Neural cell (in vitro differentiated cells): ENCODE measurements around the gene GIMAP4. TPM values are rescaled to one million over a fixed set of nuclear protein-coding genes. Genes with fewer than 3 reads are reported as not detected.

Experiments
- H2AFZ ChIP-seq: fragments of 200-600, 300-800 bp; sonication (generic), shearing (Covaris generic); 2 replicates; pipeline ENCODE4 v1.6.0; 2014; ENCODE audit warnings: low read depth, mild to moderate bottlenecking, antibody characterized with exemption, low read length, moderate library complexity
- H3F3A ChIP-seq: fragments of 200-600 bp; shearing (Covaris generic); 2 replicates; pipeline ENCODE4 v1.6.1; 2016; ENCODE audit warnings: mild to moderate bottlenecking, moderate library complexity, mixed read lengths, antibody characterized with exemption, low read length; ENCODE audit not compliant: insufficient read depth, poor library complexity, severe bottlenecking
- H3K27ac ChIP-seq: fragments of 200-600, 300-800 bp; sonication (generic), shearing (Covaris generic); 2 replicates; pipeline ENCODE4 v1.5.1; 2014; ENCODE audit warnings: mild to moderate bottlenecking, low read length, moderate library complexity
- H3K27me3 ChIP-seq: fragments of 300-800, 200-600 bp; sonication (generic), shearing (Covaris generic); 2 replicates; pipeline ENCODE4 v1.6.0; 2014; ENCODE audit warnings: mild to moderate bottlenecking, low read depth, low read length, moderate library complexity; ENCODE audit not compliant: insufficient read depth
- H3K36me3 ChIP-seq: fragments of 300-800, 200-600 bp; sonication (generic), shearing (Covaris generic); 2 replicates; pipeline ENCODE4 v1.5.1; 2014; ENCODE audit warnings: mild to moderate bottlenecking, antibody characterized with exemption, low read length, moderate library complexity; ENCODE audit not compliant: insufficient read depth
- H3K4me2 ChIP-seq: fragments of 300-800, 200-600 bp; sonication (generic), shearing (Covaris generic); 2 replicates; pipeline ENCODE4 v1.6.0; 2014; ENCODE audit warnings: mild to moderate bottlenecking, low read length
- H3K4me3 ChIP-seq: fragments of 300-800, 200-600 bp; sonication (generic), shearing (Covaris generic); 2 replicates; pipeline ENCODE4 v1.5.1; 2014; ENCODE audit warnings: mild to moderate bottlenecking, low read length, moderate library complexity
- H3K79me2 ChIP-seq: fragments of 200-600 bp; shearing (Covaris generic); replicated peaks from 2 replicates; pipeline ENCODE4 v1.6.0; 2014; ENCODE audit warnings: mild to moderate bottlenecking, low read length, moderate library complexity; ENCODE audit not compliant: insufficient read depth
- H3K9ac ChIP-seq: fragments of 300-800, 200-600 bp; sonication (generic), shearing (Covaris generic); 2 replicates; pipeline ENCODE4 v1.6.1; 2016; ENCODE audit warnings: mild to moderate bottlenecking, low read length, mixed read lengths
- H3K9me2 ChIP-seq: fragments of 200-600 bp; shearing (Covaris generic); 2 replicates; pipeline ENCODE4 v1.6.1; 2016; ENCODE audit warnings: mild to moderate bottlenecking, low read length, mixed read lengths; ENCODE audit not compliant: insufficient read depth
- H3K9me3 ChIP-seq: fragments of 200-600, 300-800 bp; sonication (generic), shearing (Covaris generic); 2 replicates; pipeline ENCODE4 v1.6.1; 2016; ENCODE audit warnings: mild to moderate bottlenecking, mixed run types, low read length, moderate library complexity, mixed read lengths
- H4K20me1 ChIP-seq: fragments of 200-600 bp; shearing (Covaris generic); 2 replicates; pipeline ENCODE4 v1.6.1; 2016; ENCODE audit warnings: mild to moderate bottlenecking, mixed run types; ENCODE audit not compliant: insufficient read depth
- EP300 ChIP-seq: fragments of 450-650 bp; conservative IDR thresholded peaks from 2 replicates; pipeline ENCODE4 v1.6.1; 2014; ENCODE audit warnings: antibody characterized with exemption, mild to moderate bottlenecking, moderate library complexity; ENCODE audit not compliant: poor library complexity, severe bottlenecking
- EZH2 ChIP-seq: fragments of 200-600, 300-800 bp; shearing (Covaris generic), sonication (generic); IDR thresholded peaks from 2 replicates; pipeline ENCODE4 v1.6.1; 2014; ENCODE audit warnings: antibody characterized with exemption, low read length, borderline replicate concordance, mild to moderate bottlenecking; ENCODE audit not compliant: insufficient read depth, poor library complexity, severe bottlenecking
- MXI1 ChIP-seq: fragments of 450-650 bp; conservative IDR thresholded peaks from 2 replicates; pipeline ENCODE4 v1.6.1; 2014; ENCODE audit warnings: antibody characterized with exemption, mild to moderate bottlenecking; ENCODE audit not compliant: poor library complexity, severe bottlenecking
- POLR2AphosphoS5 ChIP-seq: IDR thresholded peaks from 2 replicates; pipeline ENCODE4 v1.6.1; 2012
- RAD21 ChIP-seq: fragments of 450-650 bp; conservative IDR thresholded peaks from 2 replicates; pipeline ENCODE4 v1.6.1; 2014; ENCODE audit warnings: antibody characterized with exemption, mild to moderate bottlenecking, moderate library complexity
- SMC3 ChIP-seq: fragments of 450-650 bp; conservative IDR thresholded peaks from 2 replicates; pipeline ENCODE4 v1.6.1; 2014; ENCODE audit warnings: antibody characterized with exemption, mild to moderate bottlenecking, moderate library complexity; ENCODE audit not compliant: poor library complexity
- TAF1 ChIP-seq: IDR thresholded peaks from 2 replicates; pipeline ENCODE4 v1.6.1; 2012; ENCODE audit warnings: low read depth
- polyA plus RNA-seq: library from polyadenylated mRNA; depleted of rRNA; stranded (reverse); fragments of >200 nt; gene quantifications from 2 replicates; pipeline ENCODE4 v1.2.3, GENCODE V29; 2014
- TF ChIP-seq, protein P1 (sequence below): fragments of 450-650 bp; IDR thresholded peaks from 2 replicates; pipeline ENCODE4 v1.5.1; 2014; ENCODE audit warnings: antibody characterized with exemption, mild to moderate bottlenecking, moderate library complexity; ENCODE audit not compliant: poor library complexity, severe bottlenecking
- TF ChIP-seq, protein P2 (sequence below): IDR thresholded peaks from 2 replicates; pipeline ENCODE4 v1.6.1; 2012; ENCODE audit warnings: borderline replicate concordance

GIMAP4 gene
- polyA plus RNA-seq, 1 donor from 2014 or later: not detected

DNA sequence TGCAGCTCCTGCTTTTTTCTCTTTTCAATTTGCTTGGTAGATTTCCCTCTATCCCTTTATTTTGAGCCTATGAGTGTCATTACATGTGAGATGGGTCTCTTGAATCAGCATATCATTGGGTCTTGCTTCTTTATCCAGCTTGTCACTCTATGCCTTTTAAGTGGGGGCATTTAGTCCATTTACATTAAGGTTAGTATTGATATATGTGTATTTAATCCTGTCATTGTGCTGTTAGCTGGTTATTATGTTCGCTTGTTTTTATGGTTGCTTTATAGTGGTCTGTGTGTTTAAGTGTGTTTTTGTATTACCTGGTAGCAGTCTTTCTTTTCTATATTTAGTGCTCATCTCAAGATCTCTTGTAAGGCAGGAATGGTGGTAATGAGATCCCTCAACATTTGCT, 35.5 kb upstream of the GIMAP4 start:
- Histone ChIP-seq H3K9me2 (no peaks in the 10 kb centered on the region), H2AFZ (no peak overlapping the region), H3F3A (no peaks in the 10 kb centered on the region), H3K9me3 (no peaks in the 10 kb centered on the region), H4K20me1 (no peaks in the 10 kb centered on the region), H3K4me2 (no peak overlapping the region), H3K9ac (no peak overlapping the region), H3K27ac (no peak overlapping the region), H3K36me3 (no peaks in the 10 kb centered on the region), H3K27me3 (no peaks in the 10 kb centered on the region), H3K79me2 (no peaks in the 10 kb centered on the region), H3K4me3 (no peak overlapping the region)
- no peak for TF ChIP-seq EZH2
- TF ChIP-seq EP300: no peak
- TF ChIP-seq, protein P1, sequence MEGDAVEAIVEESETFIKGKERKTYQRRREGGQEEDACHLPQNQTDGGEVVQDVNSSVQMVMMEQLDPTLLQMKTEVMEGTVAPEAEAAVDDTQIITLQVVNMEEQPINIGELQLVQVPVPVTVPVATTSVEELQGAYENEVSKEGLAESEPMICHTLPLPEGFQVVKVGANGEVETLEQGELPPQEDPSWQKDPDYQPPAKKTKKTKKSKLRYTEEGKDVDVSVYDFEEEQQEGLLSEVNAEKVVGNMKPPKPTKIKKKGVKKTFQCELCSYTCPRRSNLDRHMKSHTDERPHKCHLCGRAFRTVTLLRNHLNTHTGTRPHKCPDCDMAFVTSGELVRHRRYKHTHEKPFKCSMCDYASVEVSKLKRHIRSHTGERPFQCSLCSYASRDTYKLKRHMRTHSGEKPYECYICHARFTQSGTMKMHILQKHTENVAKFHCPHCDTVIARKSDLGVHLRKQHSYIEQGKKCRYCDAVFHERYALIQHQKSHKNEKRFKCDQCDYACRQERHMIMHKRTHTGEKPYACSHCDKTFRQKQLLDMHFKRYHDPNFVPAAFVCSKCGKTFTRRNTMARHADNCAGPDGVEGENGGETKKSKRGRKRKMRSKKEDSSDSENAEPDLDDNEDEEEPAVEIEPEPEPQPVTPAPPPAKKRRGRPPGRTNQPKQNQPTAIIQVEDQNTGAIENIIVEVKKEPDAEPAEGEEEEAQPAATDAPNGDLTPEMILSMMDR: no peak
- TF ChIP-seq MXI1: no peak
- no peak for TF ChIP-seq POLR2AphosphoS5
- TF ChIP-seq RAD21: no peak

DNA sequence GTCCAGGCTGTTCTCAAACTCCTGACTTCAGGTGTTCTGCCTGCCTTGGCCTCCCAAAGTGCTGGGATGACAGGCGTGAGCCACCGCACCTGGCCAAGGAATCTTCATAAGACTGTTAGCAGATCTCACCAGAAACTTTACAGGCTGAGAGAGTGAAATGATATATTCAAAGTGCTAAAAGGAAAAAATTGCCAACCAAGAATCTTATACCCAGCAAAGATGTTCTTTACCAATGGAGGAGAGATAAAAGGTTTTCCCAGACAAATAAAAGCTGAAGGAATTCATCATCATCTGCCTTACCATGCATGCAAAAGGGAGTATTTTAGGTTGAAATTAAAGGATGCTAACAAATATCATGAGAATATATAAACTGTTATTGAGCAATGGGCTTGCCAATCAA, 28.9 kb upstream of the GIMAP4 start:
- H3F3A ChIP-seq: no peaks in the 10 kb centered on the region
- H3K9ac ChIP-seq: no peak overlapping the region
- H2AFZ ChIP-seq: no peak overlapping the region
- no peaks in the 10 kb centered on the region for H3K27me3 ChIP-seq
- H3K79me2 ChIP-seq: no peaks in the 10 kb centered on the region
- H3K4me3 ChIP-seq: no peak overlapping the region
- no peaks in the 10 kb centered on the region for H4K20me1 ChIP-seq
- TF ChIP-seq, protein P1: no peak
- TF ChIP-seq SMC3 (no peak), MXI1 (no peak), TAF1 (no peak), EP300 (no peak)
- H3K9me3 ChIP-seq: no peaks in the 10 kb centered on the region
- H3K36me3 ChIP-seq: no peaks in the 10 kb centered on the region
- no peak overlapping the region for H3K4me2 ChIP-seq
- H3K9me2 ChIP-seq: no peaks in the 10 kb centered on the region
- no peak overlapping the region for H3K27ac ChIP-seq

DNA sequence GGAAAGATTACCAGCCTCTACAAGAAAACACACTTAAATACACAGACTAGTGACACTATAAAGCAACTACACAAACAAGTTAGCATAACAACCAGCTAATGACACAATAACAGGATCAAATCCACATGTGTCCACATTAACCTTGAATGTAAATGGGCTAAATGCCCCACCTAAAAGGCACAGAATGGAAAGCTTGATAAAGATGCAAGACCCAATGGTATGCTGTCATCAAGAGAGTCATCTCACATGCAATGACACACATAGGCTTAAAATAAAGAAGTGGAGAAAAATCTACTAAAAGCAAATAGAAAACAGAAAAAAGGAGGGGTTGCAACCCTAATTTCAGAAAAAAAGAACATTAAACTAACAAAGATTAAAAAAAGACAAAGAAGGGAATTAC, 14.0 kb upstream of the GIMAP4 start:
- Histone ChIP-seq H3K9me3 (no peaks in the 10 kb centered on the region), H3K4me3 (no peak overlapping the region), H3K4me2 (no peak overlapping the region), H3K9me2 (no peaks in the 10 kb centered on the region), H3K27ac (no peak overlapping the region), H4K20me1 (no peaks in the 10 kb centered on the region), H3K79me2 (no peaks in the 10 kb centered on the region), H2AFZ (no peak overlapping the region), H3K9ac (no peak overlapping the region), H3F3A (no peaks in the 10 kb centered on the region), H3K36me3 (no peaks in the 10 kb centered on the region), H3K27me3 (no peaks in the 10 kb centered on the region)
- TF ChIP-seq EZH2: no peak
- no peak for TF ChIP-seq EP300
- TF ChIP-seq TAF1: no peak
- TF ChIP-seq SMC3: no peak
- TF ChIP-seq MXI1: no peak
- TF ChIP-seq, protein P1: no peak
- no peak for TF ChIP-seq POLR2AphosphoS5
- TF ChIP-seq, protein P2, sequence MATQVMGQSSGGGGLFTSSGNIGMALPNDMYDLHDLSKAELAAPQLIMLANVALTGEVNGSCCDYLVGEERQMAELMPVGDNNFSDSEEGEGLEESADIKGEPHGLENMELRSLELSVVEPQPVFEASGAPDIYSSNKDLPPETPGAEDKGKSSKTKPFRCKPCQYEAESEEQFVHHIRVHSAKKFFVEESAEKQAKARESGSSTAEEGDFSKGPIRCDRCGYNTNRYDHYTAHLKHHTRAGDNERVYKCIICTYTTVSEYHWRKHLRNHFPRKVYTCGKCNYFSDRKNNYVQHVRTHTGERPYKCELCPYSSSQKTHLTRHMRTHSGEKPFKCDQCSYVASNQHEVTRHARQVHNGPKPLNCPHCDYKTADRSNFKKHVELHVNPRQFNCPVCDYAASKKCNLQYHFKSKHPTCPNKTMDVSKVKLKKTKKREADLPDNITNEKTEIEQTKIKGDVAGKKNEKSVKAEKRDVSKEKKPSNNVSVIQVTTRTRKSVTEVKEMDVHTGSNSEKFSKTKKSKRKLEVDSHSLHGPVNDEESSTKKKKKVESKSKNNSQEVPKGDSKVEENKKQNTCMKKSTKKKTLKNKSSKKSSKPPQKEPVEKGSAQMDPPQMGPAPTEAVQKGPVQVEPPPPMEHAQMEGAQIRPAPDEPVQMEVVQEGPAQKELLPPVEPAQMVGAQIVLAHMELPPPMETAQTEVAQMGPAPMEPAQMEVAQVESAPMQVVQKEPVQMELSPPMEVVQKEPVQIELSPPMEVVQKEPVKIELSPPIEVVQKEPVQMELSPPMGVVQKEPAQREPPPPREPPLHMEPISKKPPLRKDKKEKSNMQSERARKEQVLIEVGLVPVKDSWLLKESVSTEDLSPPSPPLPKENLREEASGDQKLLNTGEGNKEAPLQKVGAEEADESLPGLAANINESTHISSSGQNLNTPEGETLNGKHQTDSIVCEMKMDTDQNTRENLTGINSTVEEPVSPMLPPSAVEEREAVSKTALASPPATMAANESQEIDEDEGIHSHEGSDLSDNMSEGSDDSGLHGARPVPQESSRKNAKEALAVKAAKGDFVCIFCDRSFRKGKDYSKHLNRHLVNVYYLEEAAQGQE: no peak
- TF ChIP-seq RAD21: no peak
